GM12873 (cell line): ENCODE data around the gene ERGIC1.

Experiments
- CTCF ChIP-seq: IDR thresholded peaks from 2 replicates; pipeline ENCODE4 v1.5.1; 2012; ENCODE audit warnings: low read depth, mild to moderate bottlenecking, moderate library complexity, low read length, control low read depth; ENCODE audit not compliant: insufficient read depth; ENCODE audit errors: missing control alignments

The ERGIC1 gene

GRCh38 chr5:172907657-172908056 is 73.6 kb downstream of the ERGIC1 start:
- no peak for TF ChIP-seq CTCF

- TF ChIP-seq CTCF: no peak
These were observed 74.6 kb downstream of the ERGIC1 start for GRCh38 chr5:172908662-172909061.

- no peak for TF ChIP-seq CTCF
These were observed 76.0 kb downstream of the ERGIC1 start for GRCh38 chr5:172909931-172910502.

GRCh38 chr5:172910828-172911627 is 77.0 kb downstream of the ERGIC1 start:
- peak; percentile 34 for TF ChIP-seq CTCF

- TF ChIP-seq CTCF: no peak
These were observed 77.5 kb downstream of the ERGIC1 start for GRCh38 chr5:172911628-172911880.

GRCh38 chr5:172911976-172912375 is 77.9 kb downstream of the ERGIC1 start:
- TF ChIP-seq CTCF: no peak

- TF ChIP-seq CTCF: no peak
These were observed 79.2 kb downstream of the ERGIC1 start for GRCh38 chr5:172913117-172913850.
